Liver (tissue), 9 donors: ENCODE data around the gene ZNF530. TPM values are rescaled to one million over a fixed set of nuclear protein-coding genes. Genes with fewer than 3 reads are reported as not detected.

Experiments
- DNase-seq: peaks from one replicate; pipeline ENCODE4 v3.0.0-alpha.2; 2017; ENCODE audit warnings: low spot score
- H3K27ac ChIP-seq, 2 donors: one replicate each; pipeline ENCODE4 v1.7.0; 2013; ENCODE audit warnings: inconsistent platforms in 2 of 2, low read length in 2 of 2, control low read depth in 1 of 2, low read depth in 1 of 2, mild to moderate bottlenecking in 1 of 2
- H3K27me3 ChIP-seq, 4 donors: one replicate each; pipeline versions ENCODE4 v1.6.1 to v1.7.0; 2013; ENCODE audit warnings: low read length in 3 of 4, inconsistent platforms in 1 of 4, mild to moderate bottlenecking in 1 of 4, moderate library complexity in 1 of 4; ENCODE audit not compliant: control insufficient read depth in 4 of 4, insufficient read depth in 4 of 4
- H3K36me3 ChIP-seq, 4 donors: one replicate each; pipeline versions ENCODE4 v1.6.1 to v1.7.0; 2013; ENCODE audit warnings: low read length in 3 of 4, mild to moderate bottlenecking in 3 of 4, low read depth in 1 of 4, moderate library complexity in 1 of 4; ENCODE audit not compliant: control insufficient read depth in 4 of 4, insufficient read depth in 3 of 4
- H3K4me1 ChIP-seq, 4 donors: one replicate each; pipeline versions ENCODE4 v1.6.1 to v1.7.0; 2013; ENCODE audit warnings: low read length in 3 of 4, mild to moderate bottlenecking in 3 of 4, moderate library complexity in 1 of 4; ENCODE audit not compliant: control insufficient read depth in 4 of 4, insufficient read depth in 4 of 4
- H3K4me3 ChIP-seq, 3 donors: one replicate each; pipeline versions ENCODE4 v1.6.1 to v1.7.0; 2013; ENCODE audit warnings: low read length in 3 of 3, control low read depth in 1 of 3, low read depth in 1 of 3, mild to moderate bottlenecking in 1 of 3
- H3K9ac ChIP-seq, 2 donors: one replicate each; pipeline ENCODE4 v1.7.0; 2013; ENCODE audit warnings: low read length in 2 of 2, mild to moderate bottlenecking in 2 of 2, moderate library complexity in 2 of 2, control low read depth in 1 of 2, low read depth in 1 of 2
- H3K9me3 ChIP-seq, 4 donors: one replicate each; pipeline versions ENCODE4 v1.6.1 to v1.7.0; 2013; ENCODE audit warnings: low read length in 3 of 4; ENCODE audit not compliant: control insufficient read depth in 4 of 4
- EGR1 ChIP-seq, 2 donors: IDR thresholded peaks; 2 replicates each; pipeline ENCODE4 v1.6.1; 2016 to 2018; ENCODE audit warnings: antibody characterized with exemption in 2 of 2, low read depth in 2 of 2
- FOXA2 ChIP-seq: IDR thresholded peaks from 2 replicates; pipeline ENCODE4 v1.6.1; 2016; ENCODE audit warnings: antibody characterized with exemption
- GABPA ChIP-seq, 2 donors: IDR thresholded peaks in 1 of 2; conservative IDR thresholded peaks in 1 of 2; 2 replicates each; pipeline ENCODE4 v1.6.1; 2016; ENCODE audit warnings: antibody characterized with exemption in 2 of 2, mild to moderate bottlenecking in 1 of 2, moderate library complexity in 1 of 2
- HNF4A ChIP-seq, 2 donors: conservative IDR thresholded peaks; 2 replicates each; pipeline ENCODE4 v1.6.1; 2016; ENCODE audit warnings: antibody characterized with exemption in 2 of 2, mild to moderate bottlenecking in 2 of 2
- HNF4G ChIP-seq: IDR thresholded peaks from 2 replicates; pipeline ENCODE4 v1.6.1; 2016; ENCODE audit warnings: antibody characterized with exemption
- JUND ChIP-seq, 2 donors: IDR thresholded peaks; 2 replicates each; pipeline ENCODE4 v1.6.1; 2016; ENCODE audit warnings: antibody characterized with exemption in 2 of 2
- NR2F2 ChIP-seq: IDR thresholded peaks from 2 replicates; pipeline ENCODE4 v1.6.1; 2016; ENCODE audit warnings: antibody characterized with exemption
- RAD21 ChIP-seq, 2 donors: IDR thresholded peaks; 2 replicates each; pipeline ENCODE4 v1.6.1; 2016; ENCODE audit warnings: antibody characterized with exemption in 2 of 2, mild to moderate bottlenecking in 2 of 2
- RXRA ChIP-seq, 2 donors: IDR thresholded peaks; 2 replicates each; pipeline ENCODE4 v1.6.1; 2017 to 2018; ENCODE audit warnings: antibody characterized with exemption in 2 of 2, mild to moderate bottlenecking in 1 of 2
- SP1 ChIP-seq: IDR thresholded peaks from 2 replicates; pipeline ENCODE4 v1.6.1; 2018; ENCODE audit warnings: antibody characterized with exemption, mild to moderate bottlenecking
- WGBS: extraction: QIAGEN DNeasy Blood & Tissue Kit; methylation state at CpG from one replicate; pipeline ENCODE4 v1.1.7; 2013; 5-methylcytosine and 5-hydroxymethylcytosine counted together
- polyA plus RNA-seq, 2 donors: library from polyadenylated mRNA; stranded (reverse) in 1 of 2; unstranded in 1 of 2; fragments of 200-250 nt in 1 of 2; fragments of >200 nt in 1 of 2; fragmentation: Nextera tagmentation in 1 of 2; extraction: Ambion mirVana in 1 of 2; gene quantifications; one replicate each; pipeline versions ENCODE4 v1.2.1 to v1.2.3, GENCODE V29; 2013 to 2015
- total RNA-seq, 2 donors: library from RNA; depleted of rRNA; stranded (reverse); fragments of >200 nt; gene quantifications; one replicate each; pipeline ENCODE4 v1.2.3, GENCODE V29; 2014
- TF ChIP-seq, protein P1 (sequence below): IDR thresholded peaks from 2 replicates; pipeline ENCODE4 v1.6.1; 2016; ENCODE audit warnings: antibody characterized with exemption
- TF ChIP-seq, protein P2 (sequence below): IDR thresholded peaks from 2 replicates; pipeline ENCODE4 v1.6.1; 2016; ENCODE audit warnings: antibody characterized with exemption
- TF ChIP-seq, protein P3 (sequence below): IDR thresholded peaks from 2 replicates; pipeline ENCODE4 v1.6.1; 2016; ENCODE audit warnings: antibody characterized with exemption, mild to moderate bottlenecking
- donor health status: healthy.
- donor health status: healthy.
- donor health status: healthy.
- donor health status: healthy.
- donor health status: healthy.

Gene ZNF530
- total and polyA plus RNA-seq, 4 donors, result 0.86 to 7.1 (median 1.4) TPM

DNA sequence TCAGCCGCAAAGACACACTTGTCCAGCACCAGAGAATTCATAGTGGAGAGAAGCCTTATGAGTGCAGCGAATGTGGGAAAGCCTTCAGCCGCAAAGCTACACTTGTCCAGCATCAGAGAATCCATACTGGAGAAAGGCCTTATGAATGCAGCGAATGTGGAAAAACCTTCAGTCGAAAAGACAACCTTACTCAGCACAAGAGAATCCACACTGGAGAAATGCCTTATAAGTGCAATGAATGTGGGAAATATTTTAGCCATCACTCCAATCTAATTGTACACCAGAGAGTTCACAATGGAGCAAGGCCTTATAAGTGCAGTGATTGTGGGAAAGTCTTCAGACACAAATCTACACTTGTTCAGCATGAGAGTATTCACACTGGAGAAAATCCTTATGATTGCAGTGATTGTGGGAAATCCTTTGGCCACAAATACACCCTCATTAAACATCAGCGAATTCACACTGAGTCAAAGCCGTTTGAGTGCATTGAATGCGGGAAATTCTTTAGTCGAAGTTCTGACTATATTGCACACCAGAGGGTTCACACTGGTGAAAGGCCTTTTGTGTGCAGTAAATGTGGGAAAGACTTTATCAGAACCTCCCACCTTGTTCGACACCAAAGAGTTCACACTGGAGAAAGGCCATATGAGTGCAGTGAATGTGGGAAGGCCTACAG is 21.1 kb downstream of the ZNF530 start:
- H3K36me3 ChIP-seq, result peaks cover 8 to 83% (median 80%) of the 10 kb centered on the region in 4 donors
- H3K27me3 ChIP-seq, result no peaks in the 10 kb centered on the region
- H3K4me1 ChIP-seq, result no peaks in the 10 kb centered on the region
- peaks cover 68 to 98% (median 87%) of the 10 kb centered on the region in 4 donors for H3K9me3 ChIP-seq
- WGBS, result 98% methylated on average over 10 of the region's 10 CpGs
- peak; percentile 26 for DNase-seq
- H3K27ac ChIP-seq, result no peak overlapping the region
- peak overlapping the region in 2 of 3 donors; percentile 70 to 98 for H3K4me3 ChIP-seq
- H3K9ac ChIP-seq, result no peak overlapping the region
- no peak for TF ChIP-seq HNF4G
- TF ChIP-seq, protein P1, sequence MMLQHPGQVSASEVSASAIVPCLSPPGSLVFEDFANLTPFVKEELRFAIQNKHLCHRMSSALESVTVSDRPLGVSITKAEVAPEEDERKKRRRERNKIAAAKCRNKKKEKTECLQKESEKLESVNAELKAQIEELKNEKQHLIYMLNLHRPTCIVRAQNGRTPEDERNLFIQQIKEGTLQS, result no peak
- TF ChIP-seq FOXA2, result no peak
- TF ChIP-seq RXRA (IDR thresholded peaks at IDR 0.05), result no peak
- TF ChIP-seq JUND (IDR thresholded peaks at IDR 0.05), result no peak
- TF ChIP-seq NR2F2, result no peak

DNA sequence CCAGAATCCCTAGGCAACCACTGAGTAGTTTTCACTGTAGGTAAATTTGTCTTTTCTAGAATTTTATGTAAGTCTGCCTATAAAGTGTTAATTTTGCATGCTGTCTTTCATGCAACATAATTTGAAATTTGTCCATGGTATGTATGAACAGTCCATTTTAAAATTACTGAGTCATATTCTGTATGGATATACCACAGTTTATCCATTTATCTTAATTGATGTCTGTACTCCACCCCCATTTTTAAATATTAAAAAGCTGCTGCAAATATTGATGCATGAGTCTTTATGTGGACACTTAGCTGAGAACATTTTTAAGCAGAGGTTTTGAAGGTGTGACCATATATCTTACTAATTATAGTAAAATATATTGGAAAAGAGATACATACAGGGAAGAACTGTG is 23.4 kb downstream of the ZNF530 start:
- Histone ChIP-seq H3K9me3 (peaks cover 59 to 88% (median 70%) of the 10 kb centered on the region in 4 donors), H3K27me3 (no peaks in the 10 kb centered on the region), H3K4me3 (peak overlapping the region in 1 of 3 donors; percentile 47), H3K4me1 (no peaks in the 10 kb centered on the region), H3K27ac (no peak overlapping the region), H3K36me3 (peaks cover 6 to 61% (median 57%) of the 10 kb centered on the region in 4 donors), H3K9ac (no peak overlapping the region)
- no peak for TF ChIP-seq SP1
- TF ChIP-seq, protein P2, sequence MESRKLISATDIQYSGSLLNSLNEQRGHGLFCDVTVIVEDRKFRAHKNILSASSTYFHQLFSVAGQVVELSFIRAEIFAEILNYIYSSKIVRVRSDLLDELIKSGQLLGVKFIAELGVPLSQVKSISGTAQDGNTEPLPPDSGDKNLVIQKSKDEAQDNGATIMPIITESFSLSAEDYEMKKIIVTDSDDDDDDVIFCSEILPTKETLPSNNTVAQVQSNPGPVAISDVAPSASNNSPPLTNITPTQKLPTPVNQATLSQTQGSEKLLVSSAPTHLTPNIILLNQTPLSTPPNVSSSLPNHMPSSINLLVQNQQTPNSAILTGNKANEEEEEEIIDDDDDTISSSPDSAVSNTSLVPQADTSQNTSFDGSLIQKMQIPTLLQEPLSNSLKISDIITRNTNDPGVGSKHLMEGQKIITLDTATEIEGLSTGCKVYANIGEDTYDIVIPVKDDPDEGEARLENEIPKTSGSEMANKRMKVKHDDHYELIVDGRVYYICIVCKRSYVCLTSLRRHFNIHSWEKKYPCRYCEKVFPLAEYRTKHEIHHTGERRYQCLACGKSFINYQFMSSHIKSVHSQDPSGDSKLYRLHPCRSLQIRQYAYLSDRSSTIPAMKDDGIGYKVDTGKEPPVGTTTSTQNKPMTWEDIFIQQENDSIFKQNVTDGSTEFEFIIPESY, result no peak
- TF ChIP-seq JUND (IDR thresholded peaks at IDR 0.05), result no peak
- TF ChIP-seq FOXA2, result no peak
- no peak for TF ChIP-seq RAD21 (IDR thresholded peaks at IDR 0.05)
- no peak for TF ChIP-seq HNF4G
- TF ChIP-seq, protein P1, result no peak
- no peak for TF ChIP-seq GABPA (IDR thresholded peaks at IDR 0.05 in 1 of 2, conservative IDR thresholded peaks at IDR 0.05 in 1 of 2)
- TF ChIP-seq, protein P3, sequence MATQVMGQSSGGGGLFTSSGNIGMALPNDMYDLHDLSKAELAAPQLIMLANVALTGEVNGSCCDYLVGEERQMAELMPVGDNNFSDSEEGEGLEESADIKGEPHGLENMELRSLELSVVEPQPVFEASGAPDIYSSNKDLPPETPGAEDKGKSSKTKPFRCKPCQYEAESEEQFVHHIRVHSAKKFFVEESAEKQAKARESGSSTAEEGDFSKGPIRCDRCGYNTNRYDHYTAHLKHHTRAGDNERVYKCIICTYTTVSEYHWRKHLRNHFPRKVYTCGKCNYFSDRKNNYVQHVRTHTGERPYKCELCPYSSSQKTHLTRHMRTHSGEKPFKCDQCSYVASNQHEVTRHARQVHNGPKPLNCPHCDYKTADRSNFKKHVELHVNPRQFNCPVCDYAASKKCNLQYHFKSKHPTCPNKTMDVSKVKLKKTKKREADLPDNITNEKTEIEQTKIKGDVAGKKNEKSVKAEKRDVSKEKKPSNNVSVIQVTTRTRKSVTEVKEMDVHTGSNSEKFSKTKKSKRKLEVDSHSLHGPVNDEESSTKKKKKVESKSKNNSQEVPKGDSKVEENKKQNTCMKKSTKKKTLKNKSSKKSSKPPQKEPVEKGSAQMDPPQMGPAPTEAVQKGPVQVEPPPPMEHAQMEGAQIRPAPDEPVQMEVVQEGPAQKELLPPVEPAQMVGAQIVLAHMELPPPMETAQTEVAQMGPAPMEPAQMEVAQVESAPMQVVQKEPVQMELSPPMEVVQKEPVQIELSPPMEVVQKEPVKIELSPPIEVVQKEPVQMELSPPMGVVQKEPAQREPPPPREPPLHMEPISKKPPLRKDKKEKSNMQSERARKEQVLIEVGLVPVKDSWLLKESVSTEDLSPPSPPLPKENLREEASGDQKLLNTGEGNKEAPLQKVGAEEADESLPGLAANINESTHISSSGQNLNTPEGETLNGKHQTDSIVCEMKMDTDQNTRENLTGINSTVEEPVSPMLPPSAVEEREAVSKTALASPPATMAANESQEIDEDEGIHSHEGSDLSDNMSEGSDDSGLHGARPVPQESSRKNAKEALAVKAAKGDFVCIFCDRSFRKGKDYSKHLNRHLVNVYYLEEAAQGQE, result no peak
- TF ChIP-seq NR2F2, result no peak
- TF ChIP-seq RXRA (IDR thresholded peaks at IDR 0.05), result no peak
- no peak for TF ChIP-seq EGR1 (IDR thresholded peaks at IDR 0.05; ENCODE audit: low read depth in 2 of 2)
- no peak for TF ChIP-seq HNF4A (conservative IDR thresholded peaks at IDR 0.05)
- DNase-seq, result no peak
